ENCODE results near the gene CHSY1. TPM values are rescaled to one million over a fixed set of nuclear protein-coding genes. Genes with fewer than 3 reads are reported as not detected.

Gene CHSY1
- polyA plus RNA-seq, 2 of the 4 experiments (the other 2 are of a cell fraction) = 16.0 to 28.1 TPM

- FAIRE-seq = no peak
- ChIA-PET POLR2A (no interaction called here), CTCF (no interaction called here)
- ATAC-seq = no peak
- Histone ChIP-seq H3K27ac (no peak overlapping the region), H3K4me2 (no peak overlapping the region), H3K4me1 (no peaks in the 10 kb centered on the region), H3K9me3 (no peaks in the 10 kb centered on the region), H3K4me3 (no peak overlapping the region)
- 78% methylated on average over 8 of the region's 8 CpGs for WGBS (ENCODE audit: missing lambda C conversion rate)
- no peak for DNase-seq (ENCODE audit: low read depth in 1 of 2, low spot score in 1 of 2)
- TF ChIP-seq EP300 (IDR thresholded peaks at IDR 0.05) (no peak), JUN (IDR thresholded peaks at IDR 0.05) (no peak), RARB (CRISPR knock-in tag; IDR thresholded peaks at IDR 0.05) (no peak), NR3C1 (IDR thresholded peaks at IDR 0.05) (no peak), RAD21 (conservative IDR thresholded peaks at IDR 0.05 in 1 of 2, IDR thresholded peaks at IDR 0.05 in 1 of 2) (no peak), BCL3 (IDR thresholded peaks at IDR 0.05) (no peak), HES2 (IDR thresholded peaks at IDR 0.05) (no peak)
Measured at GRCh38 chr15:101151288-101151687, 100.6 kb downstream of the CHSY1 start.

- WGBS (ENCODE audit: missing lambda C conversion rate) = 82% methylated on average over 7 of the region's 7 CpGs
- Histone ChIP-seq H3K4me2 (no peak overlapping the region), H3K4me1 (no peaks in the 10 kb centered on the region), H3K27ac (no peak overlapping the region), H3K4me3 (no peak overlapping the region), H3K9me3 (no peaks in the 10 kb centered on the region)
- CTCF ChIA-PET = interaction anchor here (0.6 to 1.8 kb wide), 3 partner anchors 26 to 228 kb away, joined by 3 to 6 read pairs (median 4); no protein-coding TSS in a partner anchor
- POLR2A ChIA-PET = no interaction called here
- TF ChIP-seq RNF2 (IDR thresholded peaks at IDR 0.05; ENCODE audit: borderline replicate concordance, low read depth) = no peak
- no peak for TF ChIP-seq MAZ (IDR thresholded peaks at IDR 0.05; ENCODE audit: borderline replicate concordance, low read depth, low read length)
- TF ChIP-seq SREBF2 (IDR thresholded peaks at IDR 0.05) = no peak
- FAIRE-seq (no peak), ATAC-seq (no peak), DNase-seq (ENCODE audit: low read depth in 1 of 2, low spot score in 1 of 2) (no peak)
Measured at GRCh38 chr15:101150723-101151040, 101.2 kb downstream of the CHSY1 start.

- ChIA-PET CTCF (interaction anchor here (0.6 to 1.8 kb wide), 3 partner anchors 25 to 227 kb away, joined by 3 to 6 read pairs (median 4); no protein-coding TSS in a partner anchor), POLR2A (no interaction called here)
- Histone ChIP-seq H3K9me3 (no peaks in the 10 kb centered on the region), H3K4me3 (no peak overlapping the region), H3K27ac (no peak overlapping the region), H3K4me1 (no peaks in the 10 kb centered on the region), H3K4me2 (no peak overlapping the region)
- ATAC-seq (no peak), DNase-seq (ENCODE audit: low read depth in 1 of 2, low spot score in 1 of 2) (no peak), FAIRE-seq (no peak)
- 81% methylated on average over 27 of the region's 27 CpGs for WGBS (ENCODE audit: missing lambda C conversion rate)
- TF ChIP-seq ATOH8 (CRISPR knock-in tag; IDR thresholded peaks at IDR 0.05; ENCODE audit: low read depth) (no peak), RFX5 (IDR thresholded peaks at IDR 0.05) (no peak), CBX8 (IDR thresholded peaks at IDR 0.05) (no peak), FOSL2 (IDR thresholded peaks at IDR 0.05) (no peak), FOSL2 (CRISPR knock-in tag; IDR thresholded peaks at IDR 0.05) (no peak), E2F6 (IDR thresholded peaks at IDR 0.05; ENCODE audit: borderline replicate concordance, low read depth) (no peak), NPAS2 (CRISPR knock-in tag; IDR thresholded peaks at IDR 0.05; ENCODE audit: borderline replicate concordance) (no peak), HES2 (IDR thresholded peaks at IDR 0.05) (no peak), PBX3 (IDR thresholded peaks at IDR 0.05) (no peak), HMGXB4 (CRISPR knock-in tag; IDR thresholded peaks at IDR 0.05; ENCODE audit: borderline replicate concordance) (no peak)
Measured at GRCh38 chr15:101149864-101150722, 101.8 kb downstream of the CHSY1 start.

Measured in A549 (cell line).